Measurements from ENCODE around the gene TMEM165. TPM values are rescaled to one million over a fixed set of nuclear protein-coding genes. Genes with fewer than 3 reads are reported as not detected.

TMEM165 gene, protein sequence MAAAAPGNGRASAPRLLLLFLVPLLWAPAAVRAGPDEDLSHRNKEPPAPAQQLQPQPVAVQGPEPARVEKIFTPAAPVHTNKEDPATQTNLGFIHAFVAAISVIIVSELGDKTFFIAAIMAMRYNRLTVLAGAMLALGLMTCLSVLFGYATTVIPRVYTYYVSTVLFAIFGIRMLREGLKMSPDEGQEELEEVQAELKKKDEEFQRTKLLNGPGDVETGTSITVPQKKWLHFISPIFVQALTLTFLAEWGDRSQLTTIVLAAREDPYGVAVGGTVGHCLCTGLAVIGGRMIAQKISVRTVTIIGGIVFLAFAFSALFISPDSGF
- 100 to 1,000 TPM in 3 of 4 donors, 10 to 100 TPM in 1; 79.5 to 215 (median 136) TPM for total RNA-seq

DNA sequence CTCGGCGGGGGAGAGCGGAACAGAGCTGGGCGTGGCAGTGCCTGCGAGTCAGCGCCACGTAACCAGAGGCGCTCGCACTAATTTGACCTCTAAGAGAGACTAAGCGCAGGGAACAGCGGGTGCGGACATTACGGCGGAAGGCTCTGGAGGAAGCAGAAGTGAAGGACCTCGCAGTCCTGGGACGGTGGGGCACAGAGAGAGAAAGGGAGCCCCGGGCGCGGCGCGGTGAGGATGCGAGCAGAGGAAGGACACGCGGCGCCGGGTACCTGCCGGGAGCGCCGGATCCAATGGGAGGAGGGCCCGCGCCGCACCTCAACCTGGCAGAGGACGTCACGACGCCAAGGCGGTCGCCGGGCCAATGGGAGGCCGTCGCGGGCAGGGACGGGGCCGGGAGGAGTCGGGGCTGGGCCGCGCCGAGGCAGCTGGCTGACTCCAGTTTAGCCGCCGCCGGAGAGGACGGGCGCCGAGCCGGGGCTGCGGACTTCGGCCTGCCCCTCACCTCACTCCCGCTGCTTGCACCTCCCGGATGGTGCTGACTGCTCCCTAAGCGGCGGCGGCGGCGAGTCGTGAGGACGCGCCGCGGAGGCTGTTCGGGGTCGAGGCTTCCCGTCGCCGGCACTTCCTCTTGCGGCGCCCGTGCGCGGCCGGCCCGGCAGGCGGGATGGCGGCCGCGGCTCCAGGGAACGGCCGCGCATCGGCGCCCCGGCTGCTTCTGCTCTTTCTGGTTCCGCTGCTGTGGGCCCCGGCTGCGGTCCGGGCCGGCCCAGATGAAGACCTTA lies at the start of gene TMEM165:
Gene TMEM165 (plus strand): TSS at position 429 of the 779 bp plus-strand sequence. CDS start 233 bp downstream, at position 662.
- Histone ChIP-seq H3K9me3 (no peaks in the 10 kb centered on the region), H3K36me3 (no peaks in the 10 kb centered on the region), H3K4me3 (peak within 1 kb of the TSS; percentile 86 to 99 (median 92)), H3K27me3 (no peaks in the 10 kb centered on the region), H3K4me1 (peaks cover 6 to 44% (median 32%) of the 10 kb centered on the region in 4 donors), H3K27ac (peak within 1 kb of the TSS; percentile 97 to 100 (median 98))
- intact Hi-C loops (cut with DNase I; ENCODE audit: low total_unique reads), result loop anchor here (2.0 kb wide), 1 partner anchor 49 kb away; the partner anchor contains the start of gene SRD5A3
- in situ Hi-C loops (cut with MboI; ENCODE audit: low pct_ligation_motif_present in 1 of 4, low pct_unique_long_range_greater_than_20kb in 1 of 4, low sequenced_read_pairs in 3 of 4), result no loop called here
- DNase-seq, result peak; percentile 97
- TF ChIP-seq EP300 (IDR thresholded peaks at IDR 0.05; ENCODE audit: low read depth) (peak; percentile 48), POLR2A (IDR thresholded peaks at IDR 0.05) (peak; percentile 98), POLR2AphosphoS5 (IDR thresholded peaks at IDR 0.05) (peak; percentile 98 to 99 (median 99))
- TF ChIP-seq, protein P1, sequence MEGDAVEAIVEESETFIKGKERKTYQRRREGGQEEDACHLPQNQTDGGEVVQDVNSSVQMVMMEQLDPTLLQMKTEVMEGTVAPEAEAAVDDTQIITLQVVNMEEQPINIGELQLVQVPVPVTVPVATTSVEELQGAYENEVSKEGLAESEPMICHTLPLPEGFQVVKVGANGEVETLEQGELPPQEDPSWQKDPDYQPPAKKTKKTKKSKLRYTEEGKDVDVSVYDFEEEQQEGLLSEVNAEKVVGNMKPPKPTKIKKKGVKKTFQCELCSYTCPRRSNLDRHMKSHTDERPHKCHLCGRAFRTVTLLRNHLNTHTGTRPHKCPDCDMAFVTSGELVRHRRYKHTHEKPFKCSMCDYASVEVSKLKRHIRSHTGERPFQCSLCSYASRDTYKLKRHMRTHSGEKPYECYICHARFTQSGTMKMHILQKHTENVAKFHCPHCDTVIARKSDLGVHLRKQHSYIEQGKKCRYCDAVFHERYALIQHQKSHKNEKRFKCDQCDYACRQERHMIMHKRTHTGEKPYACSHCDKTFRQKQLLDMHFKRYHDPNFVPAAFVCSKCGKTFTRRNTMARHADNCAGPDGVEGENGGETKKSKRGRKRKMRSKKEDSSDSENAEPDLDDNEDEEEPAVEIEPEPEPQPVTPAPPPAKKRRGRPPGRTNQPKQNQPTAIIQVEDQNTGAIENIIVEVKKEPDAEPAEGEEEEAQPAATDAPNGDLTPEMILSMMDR (IDR thresholded peaks at IDR 0.05), result no peak
- 0% methylated on average over 5 to 51 of the region's 95 CpGs for WGBS, 2 donors (ENCODE audit: low coverage in 1 of 2)

DNA sequence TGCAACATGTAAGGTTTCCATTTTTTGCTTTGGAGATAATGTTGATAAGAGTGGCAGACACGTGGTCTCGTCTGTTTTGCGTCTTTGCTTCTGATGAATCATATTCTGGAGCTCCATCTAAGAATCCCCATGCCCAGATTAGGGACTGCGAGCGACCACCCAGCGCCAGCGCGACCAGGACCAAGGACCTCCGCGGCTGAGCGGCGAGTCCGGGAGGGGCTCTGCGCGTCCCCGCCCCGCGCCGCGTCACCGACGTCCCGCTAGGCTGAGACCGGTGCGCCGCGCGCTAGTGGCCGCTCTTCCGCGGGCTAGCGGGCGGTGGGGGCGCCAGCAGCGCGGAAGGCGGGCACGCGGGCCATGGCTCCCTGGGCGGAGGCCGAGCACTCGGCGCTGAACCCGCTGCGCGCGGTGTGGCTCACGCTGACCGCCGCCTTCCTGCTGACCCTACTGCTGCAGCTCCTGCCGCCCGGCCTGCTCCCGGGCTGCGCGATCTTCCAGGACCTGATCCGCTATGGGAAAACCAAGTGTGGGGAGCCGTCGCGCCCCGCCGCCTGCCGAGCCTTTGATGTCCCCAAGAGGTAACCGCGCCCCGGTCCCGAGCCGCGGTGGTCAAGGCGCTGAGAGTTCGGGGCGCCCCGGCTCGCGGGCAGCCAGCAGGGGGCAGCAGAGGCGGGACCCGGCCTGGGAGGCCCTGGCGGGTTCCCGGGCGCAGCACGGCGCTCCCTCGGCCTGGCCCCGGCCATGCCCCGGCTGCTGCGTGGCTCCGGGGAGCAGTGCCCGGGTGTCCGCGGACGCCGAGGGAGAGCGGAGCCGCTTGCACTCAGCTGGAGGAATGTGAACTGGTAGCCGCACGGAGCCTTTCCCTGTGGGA lies 49.5 kb upstream of the TMEM165 start, which contains the start of gene SRD5A3:
Gene SRD5A3 (plus strand): TSS at position 263 of the 871 bp plus-strand sequence. CDS start 95 bp downstream, at position 358.
- peaks cover 0 to 22% (median 11%) of the 10 kb centered on the region in 4 donors for H3K4me1 ChIP-seq
- in situ Hi-C loops (cut with MboI; ENCODE audit: low pct_ligation_motif_present in 1 of 4, low pct_unique_long_range_greater_than_20kb in 1 of 4, low sequenced_read_pairs in 3 of 4) (loop anchor here (10.0 to 25.0 kb wide), 3 partner anchors 191 to 516 kb away; partner anchors contain the start of genes EXOC1 (in 2 of the 4) and CLOCK (in 1 of the 4)), intact Hi-C loops (cut with DNase I; ENCODE audit: low total_unique reads) (loop anchor here (2.0 to 5.0 kb wide), 2 partner anchors 49 to 201 kb away; partner anchors contain the start of genes CLOCK and TMEM165)
- peak; percentile 90 for DNase-seq
- no peaks in the 10 kb centered on the region for H3K9me3 ChIP-seq
- 0 to 1% methylated on average over 2 to 68 of the region's 95 CpGs for WGBS, 2 donors (ENCODE audit: low coverage in 1 of 2)
- H3K4me3 ChIP-seq, result peak within 1 kb of the TSS; percentile 60 to 84 (median 74)
- no peaks in the 10 kb centered on the region for H3K36me3 ChIP-seq
- peak within 1 kb of the TSS; percentile 96 to 99 (median 98) for H3K27ac ChIP-seq
- TF ChIP-seq EP300 (IDR thresholded peaks at IDR 0.05; ENCODE audit: low read depth) (no peak), POLR2AphosphoS5 (IDR thresholded peaks at IDR 0.05) (peak in 2 of 3 donors; percentile 30 to 52), POLR2A (IDR thresholded peaks at IDR 0.05) (peak; percentile 29)
- TF ChIP-seq, protein P1 (IDR thresholded peaks at IDR 0.05), result peak; percentile 81 to 95 (median 94)
- H3K27me3 ChIP-seq, result no peaks in the 10 kb centered on the region

DNA sequence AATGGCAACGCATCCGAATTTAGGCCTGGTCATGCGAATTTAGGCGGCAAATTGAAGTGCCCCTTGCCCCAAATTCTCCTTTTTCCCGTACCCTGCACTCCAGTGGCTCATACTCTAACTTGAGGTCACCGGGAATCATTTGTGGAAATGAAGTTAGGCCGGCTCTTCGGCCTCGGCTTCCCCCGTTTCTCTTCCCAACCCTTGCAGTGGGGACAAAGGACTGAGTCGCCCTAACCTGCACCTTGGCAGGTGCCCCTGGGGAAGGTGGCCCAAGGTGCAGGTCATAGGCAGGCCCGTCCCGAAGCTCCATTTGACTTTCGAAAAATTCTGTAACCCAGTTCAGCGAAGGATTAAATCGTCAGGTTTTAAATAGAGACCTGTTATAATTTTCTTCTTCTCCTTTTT lies 48.9 kb upstream of the TMEM165 start:
- in situ Hi-C loops (cut with MboI; ENCODE audit: low pct_ligation_motif_present in 1 of 4, low pct_unique_long_range_greater_than_20kb in 1 of 4, low sequenced_read_pairs in 3 of 4) (loop anchor here (10.0 to 25.0 kb wide), 3 partner anchors 190 to 515 kb away; partner anchors contain the start of genes EXOC1 (in 2 of the 4) and CLOCK (in 1 of the 4)), intact Hi-C loops (cut with DNase I; ENCODE audit: low total_unique reads) (loop anchor here (2.0 to 5.0 kb wide), 2 partner anchors 48 to 200 kb away; partner anchors contain the start of genes CLOCK and TMEM165)
- Histone ChIP-seq H3K4me1 (peaks cover 0 to 22% (median 11%) of the 10 kb centered on the region in 4 donors), H3K36me3 (no peaks in the 10 kb centered on the region), H3K27ac (peak overlapping the region; percentile 96 to 99 (median 98)), H3K4me3 (peak overlapping the region; percentile 11 to 84 (median 70)), H3K9me3 (no peaks in the 10 kb centered on the region), H3K27me3 (no peaks in the 10 kb centered on the region)
- TF ChIP-seq, protein P1 (IDR thresholded peaks at IDR 0.05), result no peak
- no peak for TF ChIP-seq EP300 (IDR thresholded peaks at IDR 0.05; ENCODE audit: low read depth)
- no peak for TF ChIP-seq POLR2A (IDR thresholded peaks at IDR 0.05)
- no peak for TF ChIP-seq POLR2AphosphoS5 (IDR thresholded peaks at IDR 0.05)
- 36 to 38% methylated on average over 11 to 16 of the region's 16 CpGs for WGBS, 2 donors (ENCODE audit: low coverage in 1 of 2)
- peak; percentile 8 for DNase-seq

All from transverse colon (tissue), 4 donors.